DOHH2 (cell line): ENCODE data around the gene UNC5A.

Experiments
- H3F3A ChIP-seq: fragments of 200-600 bp; sonication (generic), shearing (Covaris generic); 2 replicates; pipeline ENCODE4 v1.6.0; 2016; ENCODE audit warnings: antibody characterized with exemption, mild to moderate bottlenecking; ENCODE audit not compliant: control insufficient read depth, insufficient read depth
- H3K27ac ChIP-seq: fragments of 200-600 bp; sonication (generic); 2 replicates; pipeline ENCODE4 v1.5.1; 2014; ENCODE audit warnings: low read depth, mild to moderate bottlenecking, low read length, moderate library complexity
- H3K27me3 ChIP-seq: fragments of 200-600 bp; sonication (generic); 2 replicates; pipeline ENCODE4 v1.6.1; 2014; ENCODE audit warnings: mild to moderate bottlenecking, low read length, mixed read lengths; ENCODE audit not compliant: control insufficient read depth
- H3K36me3 ChIP-seq: fragments of 200-600 bp; sonication (generic); 2 replicates; pipeline ENCODE4 v1.6.1; 2014; ENCODE audit warnings: mild to moderate bottlenecking, low read length, moderate library complexity, mixed read lengths; ENCODE audit not compliant: control insufficient read depth
- H3K4me1 ChIP-seq: fragments of 200-600 bp; sonication (generic); 2 replicates; pipeline ENCODE4 v1.6.1; 2014; ENCODE audit warnings: mild to moderate bottlenecking, low read length, mixed read lengths; ENCODE audit not compliant: control insufficient read depth
- H3K4me2 ChIP-seq: fragments of 200-600 bp; sonication (generic); 2 replicates; pipeline ENCODE4 v1.6.0; 2014; ENCODE audit warnings: mild to moderate bottlenecking, low read length, moderate library complexity
- H3K4me3 ChIP-seq: fragments of 200-600 bp; sonication (generic); 2 replicates; pipeline ENCODE4 v1.5.1; 2014; ENCODE audit warnings: mild to moderate bottlenecking, low read length, mixed read lengths
- H3K79me2 ChIP-seq: fragments of 200-600 bp; sonication (generic); 2 replicates; pipeline ENCODE4 v1.6.1; 2014; ENCODE audit warnings: mild to moderate bottlenecking, low read length, mixed read lengths; ENCODE audit not compliant: control insufficient read depth
- H3K9me2 ChIP-seq: fragments of 200-600 bp; sonication (generic); replicated peaks from 2 replicates; pipeline ENCODE4 v1.6.1; 2014; ENCODE audit warnings: mild to moderate bottlenecking, low read length, mixed read lengths; ENCODE audit not compliant: control insufficient read depth
- H3K9me3 ChIP-seq: fragments of 200-600 bp; sonication (generic); 2 replicates; pipeline ENCODE4 v1.6.1; 2014; ENCODE audit warnings: antibody characterized with exemption, low read length, mixed read lengths; ENCODE audit not compliant: control insufficient read depth, insufficient read depth
- H4K20me1 ChIP-seq: fragments of 200-600 bp; sonication (generic); 2 replicates; pipeline ENCODE4 v1.6.0; 2014; ENCODE audit warnings: low read depth, mild to moderate bottlenecking, antibody characterized with exemption, low read length, moderate library complexity; ENCODE audit not compliant: control insufficient read depth, insufficient read depth
- EZH2phosphoT487 ChIP-seq: fragments of 200-600 bp; sonication (generic); IDR thresholded peaks from 2 replicates; pipeline ENCODE4 v1.6.1; 2017; ENCODE audit warnings: borderline replicate concordance, mild to moderate bottlenecking, antibody characterized with exemption, low read length, moderate library complexity, mixed read lengths
- TF ChIP-seq, protein P1 (sequence below): fragments of 200-600 bp; sonication (generic); IDR thresholded peaks from one replicate; pipeline ENCODE4 v1.5.1; 2014; ENCODE audit warnings: antibody characterized with exemption, mild to moderate bottlenecking, low read depth, low read length; ENCODE audit not compliant: poor library complexity, severe bottlenecking

UNC5A gene

GRCh38 chr5:176831425-176831824 lies 21.1 kb downstream of the UNC5A start:
- H3K4me3 ChIP-seq, result no peak overlapping the region
- no peaks in the 10 kb centered on the region for H3K9me3 ChIP-seq
- no peaks in the 10 kb centered on the region for H3F3A ChIP-seq
- H3K79me2 ChIP-seq, result no peaks in the 10 kb centered on the region
- H3K4me1 ChIP-seq, result no peaks in the 10 kb centered on the region
- no peak overlapping the region for H3K27ac ChIP-seq
- no peak overlapping the region for H3K4me2 ChIP-seq
- no peaks in the 10 kb centered on the region for H4K20me1 ChIP-seq
- no peaks in the 10 kb centered on the region for H3K36me3 ChIP-seq
- H3K9me2 ChIP-seq, result no peaks in the 10 kb centered on the region
- H3K27me3 ChIP-seq, result peaks cover 4% of the 10 kb centered on the region
- TF ChIP-seq EZH2phosphoT487, result no peak
- TF ChIP-seq, protein P1, sequence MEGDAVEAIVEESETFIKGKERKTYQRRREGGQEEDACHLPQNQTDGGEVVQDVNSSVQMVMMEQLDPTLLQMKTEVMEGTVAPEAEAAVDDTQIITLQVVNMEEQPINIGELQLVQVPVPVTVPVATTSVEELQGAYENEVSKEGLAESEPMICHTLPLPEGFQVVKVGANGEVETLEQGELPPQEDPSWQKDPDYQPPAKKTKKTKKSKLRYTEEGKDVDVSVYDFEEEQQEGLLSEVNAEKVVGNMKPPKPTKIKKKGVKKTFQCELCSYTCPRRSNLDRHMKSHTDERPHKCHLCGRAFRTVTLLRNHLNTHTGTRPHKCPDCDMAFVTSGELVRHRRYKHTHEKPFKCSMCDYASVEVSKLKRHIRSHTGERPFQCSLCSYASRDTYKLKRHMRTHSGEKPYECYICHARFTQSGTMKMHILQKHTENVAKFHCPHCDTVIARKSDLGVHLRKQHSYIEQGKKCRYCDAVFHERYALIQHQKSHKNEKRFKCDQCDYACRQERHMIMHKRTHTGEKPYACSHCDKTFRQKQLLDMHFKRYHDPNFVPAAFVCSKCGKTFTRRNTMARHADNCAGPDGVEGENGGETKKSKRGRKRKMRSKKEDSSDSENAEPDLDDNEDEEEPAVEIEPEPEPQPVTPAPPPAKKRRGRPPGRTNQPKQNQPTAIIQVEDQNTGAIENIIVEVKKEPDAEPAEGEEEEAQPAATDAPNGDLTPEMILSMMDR, result no peak

GRCh38 chr5:176832162-176832561 lies 21.8 kb downstream of the UNC5A start:
- no peak overlapping the region for H3K4me3 ChIP-seq
- H3K9me2 ChIP-seq, result no peaks in the 10 kb centered on the region
- H3K4me1 ChIP-seq, result no peaks in the 10 kb centered on the region
- H3K27ac ChIP-seq, result no peak overlapping the region
- H3K79me2 ChIP-seq, result no peaks in the 10 kb centered on the region
- H3K36me3 ChIP-seq, result no peaks in the 10 kb centered on the region
- no peaks in the 10 kb centered on the region for H3K9me3 ChIP-seq
- no peak overlapping the region for H3K4me2 ChIP-seq
- peaks cover 4% of the 10 kb centered on the region for H3K27me3 ChIP-seq
- no peaks in the 10 kb centered on the region for H3F3A ChIP-seq
- TF ChIP-seq EZH2phosphoT487, result no peak
- TF ChIP-seq, protein P1, result no peak
- no peaks in the 10 kb centered on the region for H4K20me1 ChIP-seq

- H3K27me3 ChIP-seq, result peaks cover 4% of the 10 kb centered on the region
- no peaks in the 10 kb centered on the region for H3K79me2 ChIP-seq
- H3K4me2 ChIP-seq, result no peak overlapping the region
- no peaks in the 10 kb centered on the region for H3K36me3 ChIP-seq
- no peak overlapping the region for H3K27ac ChIP-seq
- H3K4me3 ChIP-seq, result no peak overlapping the region
- no peaks in the 10 kb centered on the region for H4K20me1 ChIP-seq
- H3K9me3 ChIP-seq, result no peaks in the 10 kb centered on the region
- TF ChIP-seq EZH2phosphoT487, result no peak
- TF ChIP-seq, protein P1, result no peak
- no peaks in the 10 kb centered on the region for H3K9me2 ChIP-seq
- H3F3A ChIP-seq, result no peaks in the 10 kb centered on the region
- no peaks in the 10 kb centered on the region for H3K4me1 ChIP-seq
These were observed 22.9 kb downstream of the UNC5A start for GRCh38 chr5:176833286-176833685.

- H3K36me3 ChIP-seq, result no peaks in the 10 kb centered on the region
- no peaks in the 10 kb centered on the region for H4K20me1 ChIP-seq
- no peaks in the 10 kb centered on the region for H3K4me1 ChIP-seq
- no peaks in the 10 kb centered on the region for H3K9me2 ChIP-seq
- no peak for TF ChIP-seq EZH2phosphoT487
- TF ChIP-seq, protein P1, result no peak
- no peaks in the 10 kb centered on the region for H3K9me3 ChIP-seq
- H3K27ac ChIP-seq, result no peak overlapping the region
- no peaks in the 10 kb centered on the region for H3F3A ChIP-seq
- H3K27me3 ChIP-seq, result peaks cover 4% of the 10 kb centered on the region
- no peaks in the 10 kb centered on the region for H3K79me2 ChIP-seq
- H3K4me2 ChIP-seq, result no peak overlapping the region
- H3K4me3 ChIP-seq, result no peak overlapping the region
These were observed 25.6 kb downstream of the UNC5A start for GRCh38 chr5:176835918-176836317.
